ENCODE measurements around the gene MOGAT3.
A peak's percentile ranks its signal among the peaks of the same experiment; 100 is the strongest.

MOGAT3 gene

DNA sequence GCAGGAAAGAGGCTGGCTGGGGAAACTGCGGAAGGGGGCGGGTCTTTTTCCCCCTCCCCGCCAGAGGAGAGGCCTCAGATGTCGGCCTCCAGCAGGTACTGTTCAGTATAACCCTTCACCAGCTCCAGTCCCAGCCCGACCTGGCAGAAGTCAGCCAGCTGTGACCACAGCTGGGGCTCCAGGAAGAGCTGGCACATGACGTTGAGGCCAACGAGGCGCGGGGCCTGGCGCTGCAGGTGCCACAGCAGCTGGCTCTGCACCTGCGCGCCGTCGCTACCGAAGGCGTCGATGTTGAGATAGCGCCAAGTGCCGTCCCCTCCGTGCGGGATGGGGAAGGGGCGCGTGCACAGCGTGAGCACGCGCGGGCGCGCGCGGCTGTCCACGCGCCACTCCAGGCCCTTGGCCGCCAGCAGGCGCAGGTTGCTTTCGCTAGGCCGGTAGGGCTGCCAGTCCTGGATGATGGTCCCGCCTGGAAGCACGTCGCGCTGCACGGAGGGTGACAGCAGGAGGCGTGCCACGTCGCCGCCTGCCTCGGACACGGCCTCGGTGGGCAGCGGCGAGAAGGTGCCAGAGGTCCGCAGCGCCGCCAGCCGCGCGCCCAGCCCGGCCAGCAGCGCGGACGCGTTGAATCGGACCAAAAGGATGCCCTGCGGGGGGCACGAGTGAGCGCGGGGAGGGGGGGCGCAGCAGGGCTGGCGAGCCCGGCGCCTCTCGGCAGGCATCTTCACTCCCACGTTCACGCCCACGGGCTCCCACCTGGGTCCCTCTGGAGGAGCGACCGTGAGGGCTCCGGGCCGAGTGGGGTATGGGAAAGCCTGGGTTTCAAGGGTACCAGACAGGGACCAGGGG, 28.6 kb downstream of the MOGAT3 start:
- DNase-seq, result peak; percentile 80

- DNase-seq, result no peak
Measured at GRCh38 chr7:101171442-101171837, 29.4 kb downstream of the MOGAT3 start.

GRCh38 chr7:101170617-101171441, 30.0 kb downstream of the MOGAT3 start:
- DNase-seq, result no peak

DNA sequence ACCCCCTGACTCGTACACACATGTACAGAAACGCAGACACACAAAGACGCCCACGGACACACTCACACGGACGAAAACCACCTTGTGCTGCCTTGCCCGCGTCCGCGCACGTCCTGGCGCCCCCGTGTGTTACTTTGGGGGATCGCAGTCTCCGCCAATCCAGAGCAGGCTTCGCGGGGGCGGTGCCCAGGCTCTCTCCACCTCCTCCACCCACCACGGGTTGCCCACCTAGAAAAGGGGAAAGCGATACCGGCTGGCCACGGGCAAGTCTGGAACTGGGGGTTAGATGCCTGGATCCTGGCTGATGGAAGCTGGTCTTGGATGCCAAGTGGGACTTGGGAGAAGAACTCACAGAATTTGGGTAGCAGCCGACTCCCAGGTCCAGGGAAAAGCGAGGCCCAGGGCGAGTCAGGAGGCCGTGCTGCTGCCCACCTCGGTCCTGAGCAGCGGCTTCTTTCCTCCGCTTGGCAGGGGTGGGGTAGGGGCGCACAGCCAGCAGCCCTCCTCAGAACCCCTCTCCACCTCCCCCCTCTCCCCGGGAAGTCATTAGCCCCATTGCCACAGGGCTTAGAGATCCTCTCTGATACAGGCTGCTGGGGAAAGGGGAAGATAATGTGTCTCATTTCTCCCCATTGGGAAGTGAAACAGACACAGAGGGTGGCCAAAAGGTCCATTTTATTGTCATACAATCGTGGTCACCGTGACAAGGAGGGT, 30.8 kb downstream of the MOGAT3 start:
- DNase-seq, result peak; percentile 55

GRCh38 chr7:101169110-101169837, 31.6 kb downstream of the MOGAT3 start:
- no peak for DNase-seq

- DNase-seq, result no peak
Measured at GRCh38 chr7:101168412-101169049, 32.3 kb downstream of the MOGAT3 start.

DNA sequence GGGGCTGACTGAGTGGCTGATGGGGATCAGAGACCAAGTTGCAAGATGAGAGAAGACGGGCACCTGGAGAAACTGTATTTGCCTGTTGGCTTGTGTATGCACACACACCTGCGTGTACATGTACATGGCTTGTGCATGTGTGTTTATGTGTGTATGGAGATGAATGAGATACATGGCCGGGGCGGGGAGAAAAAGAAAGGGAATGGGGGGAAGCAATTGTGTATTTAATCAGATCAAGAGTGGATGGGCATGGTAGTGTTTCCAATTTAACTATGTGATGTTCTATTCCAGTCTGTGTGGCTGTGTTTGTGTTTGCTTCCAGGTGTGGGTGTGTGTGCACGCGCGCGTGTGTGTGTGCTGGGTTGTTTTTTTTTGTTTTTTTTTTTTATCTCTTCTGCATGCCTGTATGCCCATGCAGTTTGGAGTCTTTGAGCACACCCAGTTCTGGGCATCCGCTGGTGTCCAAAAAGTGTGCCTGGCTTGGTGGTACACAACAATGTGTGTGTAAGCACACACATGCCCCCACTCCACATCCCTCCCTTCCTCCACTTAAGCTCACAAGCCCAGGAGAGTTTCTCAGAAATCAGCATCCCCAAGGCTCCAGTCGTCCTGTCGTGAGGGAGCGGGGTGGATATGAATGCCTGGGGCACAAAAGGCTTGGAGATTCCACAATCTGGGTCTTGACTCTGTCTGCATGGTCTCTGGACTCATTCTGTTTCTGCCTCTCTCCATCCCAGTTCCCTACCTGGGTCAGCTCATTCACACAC, 33.0 kb downstream of the MOGAT3 start:
- no peak for DNase-seq

DNA sequence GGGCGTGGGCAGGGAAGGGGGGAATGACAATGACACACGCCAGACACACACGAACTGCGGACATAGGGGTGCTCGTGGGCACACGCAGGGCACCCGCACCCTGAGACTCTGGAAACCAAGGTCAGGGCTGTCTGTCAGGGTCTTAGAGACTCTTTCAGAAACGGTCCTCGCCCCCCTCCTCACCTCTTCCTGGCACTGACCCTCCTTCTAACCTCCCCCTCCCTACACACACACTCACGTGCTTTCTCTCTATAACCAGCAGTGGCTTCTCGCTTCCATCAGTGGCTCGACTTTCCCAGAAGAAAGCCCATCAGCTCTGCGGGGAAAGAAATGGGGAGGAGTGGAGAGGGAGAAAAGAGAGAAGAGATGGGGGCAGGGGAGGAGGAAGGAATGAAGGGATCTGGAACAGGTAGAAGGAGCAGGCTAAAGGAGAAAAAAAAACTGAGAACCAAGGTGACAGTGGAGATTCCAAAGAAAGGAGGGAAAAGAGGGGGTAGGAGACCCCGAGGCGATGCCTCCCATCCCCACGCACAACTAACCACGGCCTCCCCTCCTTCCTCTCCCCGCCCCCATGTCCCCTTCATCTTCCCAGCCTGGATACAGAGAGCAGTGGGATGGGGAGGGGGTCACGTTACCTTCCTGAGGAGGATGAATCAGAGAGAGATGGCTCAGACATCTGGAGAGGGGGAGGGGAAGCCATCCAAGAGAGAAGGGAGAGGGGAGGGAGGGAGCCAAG, 33.8 kb downstream of the MOGAT3 start:
- DNase-seq, result no peak

DNA sequence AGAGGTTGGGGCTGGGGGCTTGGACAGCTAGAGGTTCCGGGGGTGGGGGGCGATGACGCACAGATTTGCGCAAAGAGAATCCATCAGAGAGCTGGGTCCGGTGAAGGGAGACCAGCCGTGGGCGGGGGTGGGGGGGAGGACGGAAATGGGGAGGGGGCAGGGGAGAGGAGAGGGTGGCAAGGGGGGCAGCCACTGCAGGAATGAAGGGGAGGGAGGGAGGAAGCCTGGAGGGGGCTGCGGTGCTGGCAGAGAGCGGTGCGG, 34.3 kb downstream of the MOGAT3 start:
- no peak for DNase-seq

GRCh38 chr7:101165958-101166647, 34.7 kb downstream of the MOGAT3 start:
- DNase-seq, result no peak

- peak; percentile 93 for DNase-seq
Measured at GRCh38 chr7:101165075-101165957, 35.5 kb downstream of the MOGAT3 start, which contains the start of gene VGF. TSS of gene VGF (minus strand) at chr7:101165569. CDS start at chr7:101164843, 726 bp downstream.

GRCh38 chr7:101164071-101164840, 36.6 kb downstream of the MOGAT3 start:
- DNase-seq, result no peak

- no peak for DNase-seq
Measured at GRCh38 chr7:101163279-101164070, 37.4 kb downstream of the MOGAT3 start.

GRCh38 chr7:101162551-101163278, 38.1 kb downstream of the MOGAT3 start:
- DNase-seq, result peak; percentile 58

DNA sequence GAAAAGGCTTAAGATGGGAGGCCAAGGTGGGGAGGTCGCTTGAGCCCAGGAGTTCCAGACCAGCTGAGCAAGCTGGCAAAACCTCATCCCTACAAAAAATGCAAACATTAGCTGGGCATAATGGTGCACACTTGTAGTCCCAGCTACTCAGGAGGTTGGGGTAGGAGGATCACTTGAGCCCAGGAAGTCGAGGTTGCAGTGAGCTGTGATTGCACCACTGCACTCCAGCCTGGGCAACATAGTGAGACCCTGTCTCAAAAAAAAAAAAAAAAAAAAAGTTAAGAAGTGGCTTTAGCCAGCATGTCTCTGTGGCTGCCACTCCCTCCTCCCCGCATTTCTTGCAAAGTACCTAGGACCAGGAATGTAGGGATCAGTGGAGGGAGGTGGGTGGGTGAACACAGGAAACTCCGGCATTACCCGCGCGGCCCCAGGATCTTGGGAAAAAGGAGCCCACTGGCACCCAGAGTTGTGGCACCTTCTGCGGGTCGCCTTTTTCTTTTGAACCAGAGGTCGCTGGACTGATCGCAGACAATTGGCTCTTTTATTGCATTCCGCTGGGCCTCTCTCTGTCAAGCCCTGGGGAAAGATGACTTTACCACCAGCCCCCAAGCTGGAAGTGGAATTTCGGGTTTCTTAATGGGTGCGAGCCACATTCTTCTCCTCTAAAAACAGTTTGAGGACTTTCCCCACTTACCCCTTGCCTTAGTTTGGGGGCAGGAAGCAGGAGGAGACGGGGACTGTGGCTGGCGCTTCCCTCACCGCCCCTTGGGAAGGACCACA, 39.0 kb downstream of the MOGAT3 start:
- no peak for DNase-seq

DNA sequence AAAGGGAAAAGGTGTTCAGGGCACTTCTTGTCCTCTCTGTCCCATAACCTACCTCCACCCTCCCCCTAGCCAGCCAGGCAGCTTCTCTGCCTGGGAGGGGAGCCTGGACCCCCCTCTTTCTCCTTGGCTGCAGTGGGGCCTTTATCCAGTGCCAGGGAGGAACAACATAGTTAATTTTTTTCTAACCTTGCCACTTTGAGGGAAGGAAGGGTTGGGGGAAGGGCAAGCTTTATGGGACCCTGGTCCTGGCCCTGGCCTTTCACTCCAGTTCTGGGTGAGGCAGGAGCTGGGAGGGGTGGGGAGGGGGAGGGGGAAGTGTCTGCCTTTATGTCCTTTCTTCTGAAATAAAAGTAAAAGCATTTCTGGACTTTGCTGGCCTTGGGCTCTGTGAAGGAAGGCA, 39.9 kb downstream of the MOGAT3 start:
- DNase-seq, result no peak

Data from NCI-H1105 (cell line).